K562 treated with DMSO at 1 percent for 12 hours (cell line): ENCODE measurements around the gene NFATC2IP. TPM values are rescaled to one million over a fixed set of nuclear protein-coding genes. Genes with fewer than 3 reads are reported as not detected.

Experiments
- total RNA-seq: library from RNA; unstranded; fragments of 300-600 nt; gene quantifications from 2 replicates; pipeline ENCODE4 v1.2.3, GENCODE V29; 2022; ENCODE audit not compliant: insufficient read depth

NFATC2IP gene
- total RNA-seq, result 13.9 and 38.7 TPM in 2 replicates

DNA sequence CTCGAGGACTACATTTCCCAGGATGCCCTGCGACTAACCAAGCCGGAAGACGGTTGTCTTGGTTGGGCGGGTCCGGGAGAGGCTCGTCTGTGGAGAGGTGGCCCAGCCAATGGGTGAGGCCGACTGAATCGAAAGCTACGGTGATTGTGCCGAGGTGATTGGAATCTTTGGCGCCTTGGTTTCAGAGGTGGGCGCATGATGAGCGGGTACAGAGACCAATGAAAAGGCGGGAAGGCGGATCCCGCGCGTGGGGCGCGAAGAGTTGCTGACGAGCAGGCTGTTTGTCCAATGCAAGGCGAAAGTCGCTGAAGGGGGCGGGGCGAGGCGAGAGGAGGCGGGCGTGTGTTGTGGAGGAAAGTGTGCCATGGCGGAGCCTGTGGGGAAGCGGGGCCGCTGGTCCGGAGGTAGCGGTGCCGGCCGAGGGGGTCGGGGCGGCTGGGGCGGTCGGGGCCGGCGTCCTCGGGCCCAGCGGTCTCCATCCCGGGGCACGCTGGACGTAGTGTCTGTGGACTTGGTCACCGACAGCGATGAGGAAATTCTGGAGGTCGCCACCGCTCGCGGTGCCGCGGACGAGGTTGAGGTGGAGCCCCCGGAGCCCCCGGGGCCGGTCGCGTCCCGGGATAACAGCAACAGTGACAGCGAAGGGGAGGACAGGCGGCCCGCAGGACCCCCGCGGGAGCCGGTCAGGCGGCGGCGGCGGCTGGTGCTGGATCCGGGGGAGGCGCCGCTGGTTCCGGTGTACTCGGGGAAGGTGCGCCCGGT, at the start of gene NFATC2IP:
Gene NFATC2IP, plus strand, starts transcription at position 290 of the 762 bp plus-strand sequence. Its CDS starts 75 bp downstream, at position 365.

GRCh38 chr16:28924762-28925385, 25.9 kb upstream of the NFATC2IP start, which contains the start of gene RABEP2:
Gene RABEP2 (minus strand): TSS chr16:28925238. CDS start chr16:28925163, 75 bp downstream.

DNA sequence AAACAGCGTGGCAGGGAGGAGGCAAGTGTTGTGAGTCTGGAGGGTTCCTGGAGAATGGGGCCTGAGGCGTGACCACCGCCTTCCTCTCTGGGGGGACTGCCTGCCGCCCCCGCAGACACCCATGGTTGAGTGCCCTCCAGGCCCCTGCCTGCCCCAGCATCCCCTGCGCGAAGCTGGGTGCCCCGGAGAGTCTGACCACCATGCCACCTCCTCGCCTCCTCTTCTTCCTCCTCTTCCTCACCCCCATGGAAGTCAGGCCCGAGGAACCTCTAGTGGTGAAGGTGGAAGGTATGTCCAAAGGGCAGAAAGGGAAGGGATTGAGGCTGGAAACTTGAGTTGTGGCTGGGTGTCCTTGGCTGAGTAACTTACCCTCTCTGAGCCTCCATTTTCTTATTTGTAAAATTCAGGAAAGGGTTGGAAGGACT, 18.9 kb upstream of the NFATC2IP start, which contains the start of gene CD19:
Gene CD19, plus strand, starts transcription at position 171 of the 425 bp plus-strand sequence. Its CDS starts 30 bp downstream, at position 201.

GRCh38 chr16:28974437-28975157, 23.9 kb downstream of the NFATC2IP start, which contains the start of gene SPNS1:
Gene SPNS1 (plus strand): TSS chr16:28974778. CDS start chr16:28975152, 374 bp downstream.

DNA sequence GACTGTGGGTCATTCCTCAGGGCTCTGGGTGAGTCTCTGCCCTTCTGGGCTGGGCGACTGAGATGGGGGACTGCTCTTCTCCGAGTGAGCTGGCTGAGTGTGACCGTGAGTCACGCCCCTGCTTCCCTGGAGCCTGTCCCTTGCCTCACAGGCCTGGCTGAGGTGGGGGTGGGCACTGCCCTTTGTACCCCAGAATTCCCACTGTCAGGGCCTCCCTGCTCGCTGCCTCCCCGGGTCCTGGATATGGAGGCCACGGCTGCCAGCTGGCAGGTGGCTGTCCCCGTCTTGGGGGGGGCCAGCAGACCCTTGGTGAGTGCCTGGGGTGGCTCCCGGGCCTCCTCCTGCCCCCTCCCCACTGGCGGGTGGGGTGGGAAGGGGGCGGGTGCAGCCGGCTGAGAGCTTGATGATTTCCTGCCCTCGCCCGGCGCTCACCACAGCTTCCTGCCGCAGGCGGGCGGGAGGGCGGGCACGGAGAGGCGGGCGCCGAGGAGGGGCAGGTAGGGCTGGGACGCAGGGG, 33.9 kb downstream of the NFATC2IP start, which contains the start of gene LAT:
Gene LAT, plus strand, starts transcription at position 434 of the 517 bp plus-strand sequence. CDS start 366 bp downstream, outside the sequence.

Other genes with a start within 250 kb of the NFATC2IP start
- 301 and 323 TPM in 2 replicates for gene EIF3C, start 239.5 kb upstream of the NFATC2IP start, total RNA-seq
- not detected in 2 replicates for gene NPIPB9, start 199.2 kb upstream of the NFATC2IP start, total RNA-seq
- 123 and 257 TPM in 2 replicates for gene ATXN2L, start 127.9 kb upstream of the NFATC2IP start, total RNA-seq
- gene TUFM, start 104.6 kb upstream of the NFATC2IP start, total RNA-seq, result 221 and 251 TPM in 2 replicates
- 43.1 and 53.3 TPM in 2 replicates for gene SH2B1, start 87.1 kb upstream of the NFATC2IP start, total RNA-seq
- gene ATP2A1, start 72.4 kb upstream of the NFATC2IP start, total RNA-seq, result 2.1 and 6.5 TPM in 2 replicates
- gene RABEP2, start 25.7 kb upstream of the NFATC2IP start, total RNA-seq, result 19.0 and 26.4 TPM in 2 replicates
- 4.2 and 4.5 TPM in 2 replicates for gene CD19, start 19.0 kb upstream of the NFATC2IP start, total RNA-seq
- gene SPNS1, start 23.8 kb downstream of the NFATC2IP start, total RNA-seq, result 93.0 and 94.0 TPM in 2 replicates
- 2.2 and 3.7 TPM in 2 replicates for gene LAT, start 34.1 kb downstream of the NFATC2IP start, total RNA-seq